Esophagus squamous epithelium (tissue), 5 donors: ENCODE measurements around the gene CACNA2D3. TPM values are rescaled to one million over a fixed set of nuclear protein-coding genes. Genes with fewer than 3 reads are reported as not detected.
A peak's percentile ranks its signal among the peaks of the same experiment; 100 is the strongest.

ENCODE experiments used
- DNase-seq: peaks from one replicate; lab custom pipeline; 2025; lab: John Stamatoyannopoulos, UW
- H3K27ac ChIP-seq, 4 donors: fragments of 200-600 bp; sonication (generic); one replicate each; pipeline ENCODE4 v1.5.1; 2016 to 2019; ENCODE audit warnings: mild to moderate bottlenecking in 1 of 4
- H3K27me3 ChIP-seq, 4 donors: fragments of 200-600 bp; sonication (generic); 1 replicate in 3 of 4; 2 replicates in 1 of 4; pipeline versions ENCODE4 v1.5.1 to v1.6.0; 2017 to 2021; ENCODE audit warnings: antibody characterized with exemption in 1 of 4
- H3K36me3 ChIP-seq, 3 donors: fragments of 200-600 bp; sonication (generic); one replicate each; pipeline ENCODE4 v1.5.1; 2016 to 2019
- H3K4me1 ChIP-seq, 3 donors: fragments of 200-600 bp; sonication (generic); one replicate each; pipeline ENCODE4 v1.5.1; 2017 to 2019
- H3K4me3 ChIP-seq, 4 donors: fragments of 200-600 bp; sonication (generic); 1 replicate in 3 of 4; 2 replicates in 1 of 4; pipeline ENCODE4 v1.5.1; 2016 to 2019; ENCODE audit warnings: mild to moderate bottlenecking in 2 of 4, moderate library complexity in 1 of 4
- H3K9me3 ChIP-seq, 3 donors: fragments of 200-600 bp; sonication (generic); one replicate each; pipeline ENCODE4 v1.5.1; 2016 to 2019
- CTCF ChIP-seq, 6 experiments: fragments of 450-650 bp in 4 of 6; fragments of 200-600 bp in 2 of 6; sonication (generic) in 2 of 6; IDR thresholded peaks; one replicate each; pipeline ENCODE4 v1.5.1; 2016 to 2019; ENCODE audit warnings: antibody characterized with exemption in 6 of 6, mild to moderate bottlenecking in 4 of 6, moderate library complexity in 4 of 6
- POLR2A ChIP-seq, 4 donors: fragments of 450-650 bp; IDR thresholded peaks; one replicate each; pipeline ENCODE4 v1.6.1; 2017; ENCODE audit warnings: antibody characterized with exemption in 4 of 4, mild to moderate bottlenecking in 4 of 4, moderate library complexity in 3 of 4
- WGBS, 2 donors: methylation state at CpG; one replicate each; pipeline ENCODE4 v1.1.5; 2018; 5-methylcytosine and 5-hydroxymethylcytosine counted together
- intact Hi-C: fragments of 100-400 bp; cut with DNase I; formaldehyde crosslinking; loops from one replicate; pipeline ENCODE4 v1.15.0; 2022
- total RNA-seq, 4 donors: library from RNA; depleted of rRNA; stranded (reverse); fragments of >200 nt; gene quantifications; one replicate each; pipeline ENCODE4 v1.1.0, GENCODE V29; 2016
- donor health status: DM: yes; HTN: yes; CAD: no.

Gene CACNA2D3
- total RNA-seq, 4 donors from 2014 or later = 1.2 to 7.1 (median 5.1) TPM

GRCh38 chr3:54982807-54983206 lies 860.5 kb downstream of the CACNA2D3 start:
- no peaks in the 10 kb centered on the region for H3K36me3 ChIP-seq
- no peaks in the 10 kb centered on the region for H3K9me3 ChIP-seq
- peaks cover under 1 to 14% (median 3%) of the 10 kb centered on the region in 3 donors for H3K4me1 ChIP-seq
- intact Hi-C loops = no loop called here
- H3K27me3 ChIP-seq = no peaks in the 10 kb centered on the region
- H3K27ac ChIP-seq = no peak overlapping the region
- no peak overlapping the region for H3K4me3 ChIP-seq
- no peak for TF ChIP-seq POLR2A (IDR thresholded peaks at IDR 0.05)
- TF ChIP-seq CTCF (IDR thresholded peaks at IDR 0.05) = no peak
- no peak for DNase-seq
- 85% methylated on average over 4 of the region's 4 CpGs for WGBS, 2 donors

DNA sequence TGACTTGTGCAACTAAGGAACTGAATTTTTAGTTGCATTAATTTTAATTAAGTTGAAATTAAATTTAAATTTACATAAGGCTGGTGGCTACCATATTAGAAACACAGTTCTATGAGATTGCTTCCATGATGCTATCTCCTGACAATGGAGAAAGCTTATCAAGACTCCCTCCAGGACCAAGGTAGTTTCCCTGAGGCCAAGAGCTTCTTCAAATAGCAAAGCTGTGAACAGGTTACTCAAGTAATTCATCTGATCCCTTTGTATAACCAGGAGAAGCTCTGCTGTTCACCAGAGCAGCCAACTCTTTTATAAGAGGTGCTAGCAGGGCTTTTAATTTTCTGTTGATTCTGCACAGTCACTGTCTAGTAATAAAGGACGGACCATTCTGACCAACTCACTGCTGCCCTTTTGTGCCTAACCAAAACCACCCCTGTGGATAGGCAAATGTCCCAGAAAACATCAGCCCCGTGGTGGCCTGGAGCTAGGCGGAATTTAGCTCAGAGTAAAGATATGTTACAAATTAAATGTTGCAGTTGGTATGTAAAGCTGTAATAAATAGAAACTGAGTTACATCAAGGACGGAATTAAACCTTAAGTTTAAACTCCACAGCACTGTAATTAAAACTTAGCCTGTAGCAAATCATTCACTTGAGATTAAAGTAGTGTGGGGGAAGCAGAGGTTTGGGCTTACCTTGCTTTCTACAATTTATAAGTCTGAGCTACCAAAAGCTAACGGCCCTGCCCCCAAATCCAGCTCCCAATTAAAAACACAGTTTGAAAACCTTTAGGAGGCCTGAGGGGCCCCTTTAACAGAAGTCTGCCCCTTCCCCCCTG lies 861.1 kb downstream of the CACNA2D3 start:
- no peak for DNase-seq
- TF ChIP-seq CTCF (IDR thresholded peaks at IDR 0.05) = no peak
- no peak for TF ChIP-seq POLR2A (IDR thresholded peaks at IDR 0.05)
- Histone ChIP-seq H3K9me3 (no peaks in the 10 kb centered on the region), H3K36me3 (no peaks in the 10 kb centered on the region), H3K27ac (no peak overlapping the region), H3K27me3 (no peaks in the 10 kb centered on the region), H3K4me3 (no peak overlapping the region), H3K4me1 (peaks cover 5 to 21% (median 10%) of the 10 kb centered on the region in 3 donors)
- WGBS, 2 donors = 71 to 73% methylated on average over 5 of the region's 5 CpGs
- intact Hi-C loops = no loop called here

GRCh38 chr3:54985856-54986255 lies 863.5 kb downstream of the CACNA2D3 start:
- Histone ChIP-seq H3K27me3 (no peaks in the 10 kb centered on the region), H3K27ac (peak overlapping the region in 1 of 4 donors; percentile 44), H3K36me3 (no peaks in the 10 kb centered on the region), H3K4me1 (peaks cover 5 to 30% (median 17%) of the 10 kb centered on the region in 3 donors), H3K4me3 (no peak overlapping the region), H3K9me3 (no peaks in the 10 kb centered on the region)
- TF ChIP-seq CTCF (IDR thresholded peaks at IDR 0.05) (no peak), POLR2A (IDR thresholded peaks at IDR 0.05) (no peak)
- intact Hi-C loops = no loop called here
- no peak for DNase-seq
- 87 to 91% methylated on average over 4 of the region's 4 CpGs for WGBS, 2 donors

DNA sequence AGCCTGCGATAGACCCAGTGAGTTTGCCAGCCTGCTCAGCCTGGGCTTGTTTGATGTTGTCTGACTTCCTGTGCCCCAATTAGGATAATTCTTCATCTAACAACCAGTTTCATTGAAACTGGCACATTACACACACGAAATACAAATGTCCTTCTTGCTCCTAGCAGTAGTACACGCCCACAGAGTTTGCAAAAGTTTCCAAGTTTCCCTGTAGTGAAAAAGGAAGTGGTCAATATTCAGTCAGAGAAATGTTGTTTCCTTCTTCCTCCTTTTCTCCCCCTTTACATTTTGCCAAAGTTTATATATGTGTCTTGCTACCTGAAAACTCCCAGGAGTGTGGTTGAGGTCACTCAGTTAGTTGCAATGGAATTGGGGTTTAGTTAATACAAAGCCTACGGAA lies 863.9 kb downstream of the CACNA2D3 start:
- TF ChIP-seq CTCF (IDR thresholded peaks at IDR 0.05) (no peak), POLR2A (IDR thresholded peaks at IDR 0.05) (no peak)
- intact Hi-C loops = no loop called here
- Histone ChIP-seq H3K27ac (peak overlapping the region in 1 of 4 donors; percentile 44), H3K27me3 (no peaks in the 10 kb centered on the region), H3K36me3 (no peaks in the 10 kb centered on the region), H3K9me3 (no peaks in the 10 kb centered on the region), H3K4me1 (peaks cover 5 to 30% (median 17%) of the 10 kb centered on the region in 3 donors), H3K4me3 (no peak overlapping the region)
- DNase-seq = no peak
- 37 to 47% methylated on average over 4 of the region's 4 CpGs for WGBS, 2 donors

- Histone ChIP-seq H3K4me1 (peaks cover 5 to 30% (median 17%) of the 10 kb centered on the region in 3 donors), H3K36me3 (no peaks in the 10 kb centered on the region), H3K4me3 (no peak overlapping the region), H3K27ac (no peak overlapping the region), H3K27me3 (no peaks in the 10 kb centered on the region), H3K9me3 (no peaks in the 10 kb centered on the region)
- 56 to 66% methylated on average over 4 of the region's 4 CpGs for WGBS, 2 donors
- intact Hi-C loops = no loop called here
- TF ChIP-seq POLR2A (IDR thresholded peaks at IDR 0.05) (no peak), CTCF (IDR thresholded peaks at IDR 0.05) (no peak)
- no peak for DNase-seq
These were observed 865.4 kb downstream of the CACNA2D3 start for GRCh38 chr3:54987719-54988118.
